SKM-1 treated with dmso at 0.1 percent for 144 hours (cell line): ENCODE results near the gene IFFO2.
A peak's percentile ranks its signal among the peaks of the same experiment; 100 is the strongest.

ENCODE experiments used
- DNase-seq: peaks from one replicate; lab custom pipeline; 2025; ENCODE audit not compliant: unreplicated experiment; lab: John Stamatoyannopoulos, UW

IFFO2 gene

DNA sequence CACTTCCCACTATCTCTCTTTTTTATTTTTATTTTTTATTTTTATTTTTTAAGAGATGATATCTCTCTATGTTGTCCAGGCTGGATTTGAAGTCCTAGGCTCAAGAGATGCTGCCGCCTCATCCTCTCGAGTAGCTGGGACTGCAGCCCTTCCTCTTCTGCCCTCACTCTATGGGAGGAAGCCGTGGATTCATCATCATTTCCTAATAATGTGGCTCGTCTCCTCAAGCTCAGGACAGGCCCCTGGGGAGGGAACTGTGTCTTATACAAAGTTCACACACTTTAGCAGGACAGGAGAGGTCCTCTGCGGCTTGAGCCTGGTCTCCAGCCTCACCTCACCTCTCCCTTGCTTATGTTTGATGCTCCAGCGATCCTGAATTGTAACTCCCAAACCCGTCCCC is 16.5 kb upstream of the IFFO2 start:
- DNase-seq = peak; percentile 73

DNA sequence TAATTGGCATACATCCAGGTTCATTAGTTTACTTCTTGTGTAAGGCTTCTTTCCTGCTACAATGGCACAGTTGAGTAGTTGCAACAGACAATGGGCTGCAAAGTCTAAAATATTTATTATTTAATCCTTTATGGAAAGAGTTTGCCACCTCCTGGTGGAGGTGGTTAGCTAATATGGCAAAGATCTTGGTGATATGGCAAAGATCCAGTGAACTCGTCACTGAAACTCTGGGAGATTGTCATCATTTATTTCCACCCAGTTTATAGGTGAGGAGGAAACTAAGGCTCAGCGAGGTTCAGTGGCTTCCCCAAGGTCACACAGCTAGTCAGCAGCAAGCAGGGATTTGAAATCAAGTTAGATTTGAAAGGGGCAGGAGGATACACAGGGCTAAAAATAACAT is 16.1 kb upstream of the IFFO2 start:
- no peak for DNase-seq

DNA sequence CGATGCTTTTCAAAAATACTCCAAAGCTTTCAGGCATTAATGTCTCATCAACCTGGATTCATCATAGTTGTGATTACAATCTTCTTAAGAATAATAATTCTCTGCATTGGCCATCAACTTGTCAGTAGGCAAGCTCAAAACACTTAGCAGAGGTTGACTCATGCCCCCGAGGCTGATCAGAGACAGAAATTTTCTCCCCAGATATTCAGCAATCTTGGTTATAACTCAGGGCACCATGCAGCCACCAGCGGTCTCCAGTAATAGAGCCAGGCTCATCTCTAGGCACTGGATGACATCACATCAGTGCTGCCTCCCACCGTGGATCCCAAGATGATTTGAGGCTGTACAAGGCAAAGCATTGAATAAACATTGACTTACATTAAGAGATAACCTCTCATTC is 14.3 kb upstream of the IFFO2 start:
- DNase-seq = no peak

DNA sequence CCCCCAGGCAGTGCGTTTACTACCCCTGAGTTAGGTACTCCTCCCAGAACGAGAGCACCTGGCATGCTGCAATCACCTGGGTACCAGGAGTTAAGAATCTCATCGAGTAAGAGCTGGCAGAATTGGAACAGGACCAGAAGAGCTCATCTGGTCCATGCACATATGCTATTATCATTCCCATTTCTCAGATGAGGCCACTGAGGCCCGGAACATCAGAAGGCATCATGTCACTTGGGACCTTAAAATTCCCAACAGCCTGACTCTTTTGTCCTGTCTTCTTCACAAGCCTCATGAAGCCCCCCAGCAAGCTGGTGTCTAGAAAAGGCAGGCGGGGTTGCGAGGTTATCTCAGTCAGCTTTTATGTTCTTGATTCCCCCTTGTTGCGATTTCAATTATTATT is 13.9 kb upstream of the IFFO2 start:
- DNase-seq = no peak

DNA sequence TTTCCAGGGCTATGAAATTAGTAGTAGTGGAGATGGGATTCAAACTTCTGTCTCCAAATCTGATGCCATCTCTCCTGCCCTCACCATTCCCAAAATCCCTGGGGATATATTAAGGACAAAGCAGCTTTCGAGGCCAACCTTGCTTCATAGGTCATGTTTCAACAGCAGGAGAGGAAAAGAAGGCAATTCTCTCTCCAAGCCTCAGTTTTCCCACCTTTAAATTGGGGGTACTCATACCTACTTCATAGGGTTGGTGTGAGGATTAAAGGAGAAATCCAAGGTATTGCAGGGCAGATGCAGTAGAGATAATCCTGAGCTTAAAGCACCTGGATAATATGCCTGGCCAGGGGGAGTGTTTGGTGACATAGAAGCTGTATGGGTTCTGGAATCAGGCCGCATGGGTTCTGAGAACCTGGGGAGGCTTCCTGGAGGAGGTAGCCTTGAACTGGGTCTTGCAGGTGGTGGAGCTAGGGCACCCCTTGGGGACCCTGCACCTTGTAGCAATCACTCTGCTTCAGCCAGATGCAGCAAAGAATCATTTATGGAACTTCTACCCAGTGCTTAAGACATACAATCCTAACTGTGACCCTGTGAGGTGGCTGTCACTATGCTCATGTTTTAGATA is 10.7 kb upstream of the IFFO2 start:
- DNase-seq = no peak

DNA sequence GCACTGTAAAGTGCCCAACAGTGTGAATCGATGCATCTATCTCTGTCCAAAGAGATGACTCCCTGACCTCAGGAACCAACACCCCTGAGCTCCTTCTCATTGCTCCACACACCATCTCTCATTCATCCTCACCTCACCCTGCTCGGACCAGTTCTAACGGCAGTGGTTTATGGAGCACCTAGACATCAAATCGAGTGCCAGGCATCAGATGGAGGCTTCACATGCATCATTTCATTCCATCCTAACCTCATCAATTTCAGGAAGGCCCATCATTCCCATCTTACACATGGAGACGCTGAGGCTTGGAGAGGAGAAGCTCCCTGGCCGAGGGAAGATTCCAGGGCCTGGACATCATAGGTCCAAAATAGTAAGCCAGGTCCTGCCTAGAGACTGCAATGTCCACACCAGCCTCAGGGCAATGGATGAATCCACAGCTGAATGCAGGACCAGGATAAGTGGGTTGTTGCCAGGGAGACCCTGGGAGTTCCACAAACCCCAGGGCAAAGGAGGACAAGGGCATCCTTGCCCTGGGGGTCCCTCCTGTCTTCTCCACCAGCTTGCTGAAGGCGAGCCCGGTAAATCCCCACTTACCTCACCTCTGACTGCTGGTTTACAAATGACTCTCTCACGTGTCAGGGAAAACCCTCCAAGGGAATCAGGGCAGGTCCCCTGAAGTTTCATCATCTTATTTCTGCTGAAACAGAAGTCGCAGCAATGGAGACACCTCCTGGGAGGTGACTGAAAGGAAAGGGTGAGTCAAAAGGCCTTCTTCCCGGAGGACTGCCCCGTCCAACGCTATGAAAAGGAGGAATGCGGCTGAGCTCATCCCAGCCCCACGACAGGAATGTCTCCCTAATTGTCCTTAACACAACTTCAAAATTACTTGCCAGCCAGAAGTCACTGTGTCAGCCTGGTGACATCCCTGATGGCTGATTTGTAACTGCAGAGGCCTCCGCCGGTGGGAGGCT is 9.0 kb upstream of the IFFO2 start:
- DNase-seq = no peak

DNA sequence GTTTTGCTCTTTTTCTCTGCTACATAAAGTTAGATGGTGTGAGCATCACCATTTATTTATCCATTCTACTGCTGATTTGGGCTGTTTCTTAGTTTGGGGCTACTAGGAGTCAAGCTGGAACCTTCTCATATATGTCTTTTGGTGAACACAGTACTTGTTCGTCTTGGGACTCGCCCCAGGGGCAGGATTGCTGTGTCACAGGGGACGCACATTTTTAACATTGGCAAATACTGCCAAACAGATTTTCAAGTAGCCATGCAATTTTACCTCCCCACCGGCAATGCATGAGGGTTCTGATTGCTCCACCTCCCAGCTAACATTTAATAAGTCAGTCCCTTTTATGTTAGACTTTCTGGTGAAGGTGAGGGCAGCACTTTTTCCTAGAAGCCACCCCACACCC is 7.5 kb upstream of the IFFO2 start:
- DNase-seq = no peak

DNA sequence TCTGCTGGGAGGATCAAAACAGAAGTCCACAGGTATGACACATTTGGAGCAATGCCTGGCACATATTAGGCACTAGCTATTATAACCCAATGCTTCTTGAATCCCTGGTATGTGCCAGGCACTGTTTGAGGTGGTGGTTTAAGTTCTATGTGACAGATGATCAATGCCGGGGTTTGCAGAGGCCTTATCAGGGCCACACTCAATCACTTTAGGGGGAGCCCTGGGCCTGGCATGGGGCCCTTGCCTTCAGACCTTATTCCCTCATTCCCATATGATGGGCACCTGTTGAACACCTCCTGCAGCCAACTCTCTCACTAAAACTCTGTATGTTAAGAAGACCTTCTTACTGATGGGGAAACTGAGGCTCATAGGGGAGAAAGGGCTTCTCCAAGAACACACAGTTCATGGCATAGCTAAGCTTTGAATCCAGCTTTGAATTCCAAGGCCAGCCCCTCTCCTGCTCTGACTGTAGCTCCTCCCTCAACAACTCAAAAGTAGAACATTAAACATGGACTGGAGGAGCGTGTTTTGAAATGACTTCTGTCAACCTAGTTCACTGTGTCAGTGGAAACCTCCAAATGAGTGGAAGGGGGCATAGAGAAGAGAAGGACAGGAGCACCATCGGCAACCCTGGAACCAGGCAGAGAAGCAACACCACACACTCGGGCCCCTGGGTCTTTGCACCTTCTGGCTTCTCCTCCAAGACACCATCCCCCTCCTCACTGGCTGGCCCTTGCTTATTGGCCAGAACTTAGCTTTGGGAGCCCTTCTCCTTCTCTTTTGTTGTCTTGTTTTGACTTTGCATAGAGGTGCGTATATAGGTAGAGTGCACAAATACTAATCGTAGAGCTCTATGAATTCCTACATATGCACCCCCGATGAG is 6.6 kb upstream of the IFFO2 start:
- no peak for DNase-seq

DNA sequence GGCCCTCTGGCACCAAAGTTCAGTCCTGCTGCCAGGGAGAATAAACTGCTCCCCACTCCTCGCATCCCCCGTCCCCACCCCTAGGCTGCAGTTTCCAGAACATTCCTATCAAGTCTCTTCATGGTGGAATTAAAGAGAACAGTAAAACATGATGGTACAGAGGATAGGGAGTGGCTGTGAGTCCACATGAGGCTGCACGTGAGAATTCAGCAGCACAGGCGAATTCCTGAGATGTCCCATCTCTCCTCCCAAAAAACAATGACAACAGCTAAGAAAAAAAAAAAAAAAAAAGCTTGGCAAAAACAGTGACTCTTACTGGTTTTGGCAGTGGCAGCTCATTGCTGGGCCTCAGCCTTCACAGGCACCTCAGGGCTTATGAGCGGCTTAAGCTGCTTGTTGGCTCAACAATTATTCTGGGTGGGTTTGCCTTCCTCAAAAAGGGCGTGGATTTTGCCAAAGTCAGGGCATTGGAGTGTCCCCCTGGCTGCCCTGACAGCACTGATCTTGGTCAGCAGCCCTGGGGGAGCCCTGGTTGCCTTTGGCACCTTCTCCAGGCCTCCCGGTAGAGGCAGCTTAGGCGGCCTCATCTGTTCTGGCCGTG is 5.7 kb upstream of the IFFO2 start:
- no peak for DNase-seq

DNA sequence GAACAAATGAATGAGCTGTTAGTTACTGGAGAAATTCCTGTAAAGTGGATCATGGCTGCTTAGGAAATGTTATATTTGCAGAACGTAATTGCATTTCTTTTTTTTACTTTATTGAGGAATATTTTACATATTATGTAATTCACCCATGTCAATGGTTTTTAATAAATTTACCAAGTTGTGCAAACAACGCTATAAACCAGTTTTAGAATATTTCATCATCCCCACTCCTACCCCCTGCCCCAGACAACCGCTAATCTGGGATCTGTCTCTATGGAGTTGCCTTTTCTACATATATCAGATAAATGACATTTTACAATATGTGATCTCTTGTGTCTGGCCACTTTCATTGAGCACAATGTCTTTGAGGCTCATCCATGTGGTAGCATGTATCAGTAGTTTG is 4.3 kb upstream of the IFFO2 start:
- DNase-seq = no peak

DNA sequence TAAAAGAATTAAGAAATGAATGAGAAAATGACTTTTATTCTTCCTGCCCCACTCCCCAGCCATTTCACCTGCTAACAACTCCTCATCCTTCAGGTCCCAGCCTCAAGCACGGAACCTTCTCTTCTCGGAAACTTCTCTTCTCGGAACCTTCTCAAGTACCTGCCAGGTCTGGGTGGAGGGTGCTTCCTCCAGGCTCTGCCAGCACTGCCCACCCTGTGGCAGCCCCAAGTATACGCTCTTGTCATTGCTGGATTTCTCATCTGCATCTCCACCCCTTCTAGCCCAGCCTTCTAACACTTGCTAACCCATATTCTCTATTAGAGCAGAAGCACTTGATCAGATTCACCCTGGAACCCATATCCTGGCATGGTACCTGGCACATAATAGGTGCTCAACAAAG is 3.9 kb upstream of the IFFO2 start:
- no peak for DNase-seq

DNA sequence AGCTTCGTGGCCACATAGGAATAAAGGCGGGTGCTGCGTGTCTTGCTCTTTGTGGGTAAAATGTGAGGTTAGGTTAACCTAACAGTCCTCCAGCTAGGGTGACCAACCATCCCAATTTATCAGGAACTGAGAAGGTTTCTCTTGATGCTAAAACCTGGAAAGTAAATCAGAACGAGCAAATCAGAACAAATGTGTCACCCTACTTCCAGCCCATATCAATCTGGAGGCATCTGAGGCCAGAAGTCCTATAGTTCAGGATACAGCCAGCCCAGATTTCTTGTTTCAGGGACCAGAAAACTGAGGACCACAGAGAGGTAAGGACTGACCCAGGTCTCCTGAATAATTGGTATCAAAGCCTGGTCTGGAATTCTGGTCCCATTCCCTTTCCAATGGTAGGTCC is 3.1 kb upstream of the IFFO2 start:
- DNase-seq = no peak

DNA sequence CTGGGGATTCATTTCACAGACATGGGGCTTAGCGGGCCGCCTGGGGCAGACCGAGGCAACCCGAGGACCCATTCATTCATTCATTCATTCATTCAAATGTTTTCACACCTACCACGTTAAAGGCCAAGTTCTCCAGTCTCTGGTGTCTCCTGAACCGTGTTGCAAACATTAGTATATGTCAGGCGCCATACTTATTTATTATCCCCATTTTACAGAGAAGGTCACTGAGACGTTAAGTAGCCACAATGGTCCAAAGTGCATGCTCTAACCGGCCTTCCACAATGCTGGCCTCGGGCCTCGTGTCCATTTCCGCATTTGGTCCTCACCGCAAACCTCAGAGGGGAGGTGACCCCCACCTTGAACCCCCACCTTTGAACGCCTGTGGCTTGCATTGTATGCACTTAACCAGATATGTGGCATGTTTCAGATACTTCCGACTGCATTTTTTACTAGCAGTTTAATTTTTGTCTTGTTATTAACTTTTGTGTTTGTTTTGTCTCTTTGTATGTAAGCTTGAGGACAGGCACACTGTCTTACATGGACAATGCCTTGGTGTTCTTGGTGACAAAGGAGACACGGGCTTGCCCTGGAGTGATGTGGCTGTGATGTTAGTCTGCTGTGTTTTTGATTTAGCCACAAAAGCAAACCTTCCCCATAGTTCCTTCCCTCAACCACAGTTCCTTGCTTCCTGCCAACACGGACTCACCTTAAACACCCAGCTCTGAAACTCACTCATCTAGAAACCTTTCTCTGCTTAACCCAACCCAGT is 1.2 kb upstream of the IFFO2 start:
- no peak for DNase-seq

DNA sequence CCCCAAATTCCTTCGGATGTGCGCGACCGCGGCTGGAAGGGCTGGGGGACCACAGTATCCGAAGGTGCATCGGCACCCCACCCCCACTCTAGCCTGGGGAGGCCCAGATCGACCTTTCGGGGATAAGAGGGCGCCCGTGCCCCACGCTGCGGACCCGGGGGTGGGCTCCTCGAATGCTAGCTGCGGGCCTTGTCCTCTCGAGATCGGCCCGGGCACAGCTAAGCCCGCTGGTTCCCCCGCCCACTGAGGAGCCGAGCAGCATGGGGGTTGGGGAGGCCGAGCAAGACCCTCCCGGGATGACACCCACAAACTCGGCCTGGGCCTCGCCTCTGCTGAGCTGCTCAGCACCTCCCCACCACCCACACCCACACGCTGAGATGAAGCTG is 653 bp upstream of the IFFO2 start:
- DNase-seq = no peak

DNA sequence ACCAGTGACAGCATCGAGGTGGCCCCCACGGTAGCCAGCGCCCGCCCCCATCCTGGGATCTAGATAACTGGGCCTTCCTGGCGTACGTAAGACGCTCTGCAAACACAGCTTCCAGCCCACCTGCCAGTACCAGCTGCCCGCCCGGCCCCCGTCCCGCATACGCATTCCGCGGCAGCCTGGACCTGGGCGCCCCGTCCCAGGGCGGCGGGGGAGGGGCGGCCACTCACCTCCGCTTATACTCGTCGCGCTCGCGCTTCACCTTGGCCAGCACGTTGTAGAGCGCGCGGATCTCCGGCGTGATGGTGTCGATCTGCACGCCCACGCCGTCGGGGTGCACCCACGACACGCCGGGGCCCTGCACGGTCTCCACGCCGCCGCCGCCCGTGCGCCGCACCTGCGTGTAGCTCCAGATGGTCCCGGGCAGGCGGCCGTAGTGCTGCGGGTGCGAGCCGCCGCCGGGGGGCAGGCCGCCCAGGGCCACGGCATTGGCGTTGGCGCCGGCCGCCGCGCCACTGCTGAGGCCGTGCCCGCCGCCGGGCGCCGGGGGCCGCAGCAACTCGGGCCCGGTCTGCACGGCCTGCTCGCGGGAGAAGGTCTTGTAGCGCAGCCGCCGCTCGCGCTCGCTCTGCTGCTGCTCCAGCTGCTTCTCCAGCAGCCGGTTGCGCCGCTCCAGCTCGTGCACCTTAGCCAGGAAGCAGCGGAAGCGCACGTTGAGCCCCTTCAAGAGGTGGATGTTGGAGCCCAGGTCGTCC is 859 bp downstream of the IFFO2 start:
- DNase-seq = no peak

DNA sequence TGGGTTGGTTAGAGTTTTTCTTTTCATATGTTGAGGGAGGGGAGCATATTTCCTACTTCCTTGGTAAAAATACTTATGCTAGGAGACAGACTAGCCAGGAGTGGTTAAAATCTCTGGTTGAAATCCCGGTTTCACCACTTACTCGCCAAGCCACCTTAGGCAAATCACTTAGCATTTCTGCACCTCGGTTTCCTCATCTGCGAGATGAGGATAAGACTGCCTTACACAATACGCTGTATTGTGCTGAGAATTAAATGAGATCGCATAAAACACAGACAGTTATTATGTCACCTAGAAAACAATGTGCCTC is 1.4 kb downstream of the IFFO2 start:
- no peak for DNase-seq

DNA sequence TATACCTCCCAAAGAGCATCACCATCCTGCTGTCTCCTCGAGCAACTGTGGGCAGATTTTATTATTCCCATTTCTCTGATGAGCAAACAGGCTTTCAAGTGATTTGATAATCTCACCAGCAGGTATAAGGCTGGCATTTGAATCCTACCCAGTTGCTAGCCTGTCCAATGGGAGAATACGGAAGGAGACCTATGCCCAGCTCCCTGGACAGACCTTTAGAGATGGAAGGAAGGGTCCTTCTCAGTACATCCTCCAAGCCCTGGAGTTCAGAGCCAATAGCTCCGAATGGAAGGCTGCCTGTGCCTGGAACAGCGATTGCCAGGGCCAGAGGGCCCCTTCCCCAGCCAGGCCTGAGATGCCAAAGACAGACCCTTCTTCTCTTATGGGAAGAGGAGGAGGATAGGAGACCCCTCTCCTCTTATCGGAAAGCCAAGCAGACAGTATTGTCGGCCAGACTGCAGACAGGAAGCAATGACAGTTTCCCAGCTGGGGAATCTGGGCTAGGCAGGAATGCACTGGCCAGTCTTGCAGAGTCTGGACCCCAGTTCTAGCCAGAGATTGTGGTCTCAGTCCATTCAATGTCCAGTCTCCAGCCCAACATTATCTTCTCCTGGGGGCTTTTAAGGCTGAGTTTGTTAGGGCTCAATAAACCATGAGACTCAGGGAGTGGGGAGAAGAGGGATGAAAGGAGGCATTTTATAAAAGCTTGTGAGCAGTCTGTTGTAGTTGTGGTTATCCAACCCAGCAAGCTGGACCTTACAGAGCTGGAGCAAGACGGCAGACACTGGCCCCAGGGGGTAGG is 2.0 kb downstream of the IFFO2 start:
- DNase-seq = no peak

DNA sequence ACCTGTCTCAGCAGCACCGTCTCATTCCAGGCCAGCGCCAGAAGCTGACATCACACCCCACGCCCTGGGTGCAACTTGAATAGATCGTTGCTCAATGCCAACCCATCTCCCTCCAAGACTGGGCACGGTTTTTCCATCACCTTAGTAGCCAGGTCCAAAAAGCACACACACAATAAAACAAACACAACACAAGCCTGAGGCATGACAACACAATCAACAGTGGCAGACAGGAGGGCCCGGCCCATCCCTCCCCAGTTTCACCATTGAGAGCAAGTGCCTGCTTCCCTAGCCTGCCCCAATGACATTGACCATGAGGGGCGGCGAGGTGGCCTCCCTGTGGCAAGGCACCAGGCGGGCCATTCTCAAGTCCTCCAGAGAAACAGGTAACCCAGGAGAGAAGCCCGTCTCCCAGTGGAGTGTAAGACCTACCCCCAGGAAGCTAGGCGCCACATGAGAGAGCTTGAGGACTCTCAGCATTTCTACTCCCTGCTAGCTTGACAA is 2.7 kb downstream of the IFFO2 start:
- no peak for DNase-seq

DNA sequence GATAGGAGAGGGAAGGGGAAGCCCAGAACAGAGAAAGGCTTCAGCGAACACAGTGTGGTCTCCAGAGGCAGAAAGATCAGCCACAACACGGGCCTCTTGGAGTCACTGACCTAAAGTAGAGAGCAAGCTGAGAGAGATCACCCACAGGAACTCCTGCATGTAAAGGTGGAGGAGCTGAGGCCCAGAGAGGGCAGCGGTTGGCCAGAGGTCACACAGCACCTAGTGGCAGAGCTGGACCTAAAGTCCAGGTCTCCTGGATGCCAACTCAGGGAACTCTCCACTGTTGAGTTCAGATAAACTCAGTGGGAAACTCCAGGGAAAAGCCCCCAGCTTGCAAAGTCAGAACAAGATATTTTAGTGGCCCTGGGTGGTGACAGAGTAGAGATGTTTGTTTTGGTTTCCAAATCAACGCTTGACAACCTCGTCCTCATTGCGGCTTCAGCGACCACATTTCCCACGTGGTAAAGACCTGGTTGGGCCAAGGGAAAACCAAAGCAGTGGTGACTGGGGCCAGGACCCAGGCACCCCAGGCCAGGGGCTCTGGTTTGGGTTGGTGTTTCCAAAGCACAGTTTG is 4.6 kb downstream of the IFFO2 start:
- no peak for DNase-seq
